Smooth muscle cell (in vitro differentiated cells): ENCODE results near the gene CYB5A. TPM values are rescaled to one million over a fixed set of nuclear protein-coding genes. Genes with fewer than 3 reads are reported as not detected.

Source experiments
- DNase-seq: peaks from one replicate; lab custom pipeline; 2025; ENCODE audit not compliant: unreplicated experiment; lab: John Stamatoyannopoulos, UW
- H2AFZ ChIP-seq: fragments of 200-600 bp; sonication (generic); 2 replicates; pipeline ENCODE4 v1.6.0; 2016; ENCODE audit warnings: antibody characterized with exemption, low read depth, mild to moderate bottlenecking
- H3F3A ChIP-seq: fragments of 200-600 bp; sonication (generic); 2 replicates; pipeline ENCODE4 v1.6.0; 2017; ENCODE audit warnings: antibody characterized with exemption, low read depth
- H3K27ac ChIP-seq: fragments of 200-600 bp; sonication (generic); 2 replicates; pipeline ENCODE4 v1.5.1; 2016; ENCODE audit warnings: low read depth, mild to moderate bottlenecking
- H3K27me3 ChIP-seq: fragments of 200-600 bp; sonication (generic); 2 replicates; pipeline ENCODE4 v1.6.1; 2016; ENCODE audit warnings: low read depth, mild to moderate bottlenecking
- H3K36me3 ChIP-seq: fragments of 200-600 bp; sonication (generic); 2 replicates; pipeline ENCODE4 v1.5.1; 2016; ENCODE audit warnings: low read depth
- H3K4me1 ChIP-seq: fragments of 200-600 bp; sonication (generic); 2 replicates; pipeline ENCODE4 v1.5.1; 2016; ENCODE audit warnings: low read depth
- H3K4me2 ChIP-seq: fragments of 200-600 bp; sonication (generic); 2 replicates; pipeline ENCODE4 v1.6.0; 2016; ENCODE audit warnings: mild to moderate bottlenecking
- H3K4me3 ChIP-seq: fragments of 200-600 bp; sonication (generic); 2 replicates; pipeline ENCODE4 v1.5.1; 2016; ENCODE audit warnings: mild to moderate bottlenecking
- H3K79me2 ChIP-seq: fragments of 200-600 bp; sonication (generic); 2 replicates; pipeline ENCODE4 v1.6.0; 2016; ENCODE audit warnings: low read depth, mild to moderate bottlenecking
- H3K9ac ChIP-seq: fragments of 200-600 bp; sonication (generic); 2 replicates; pipeline ENCODE4 v1.6.0; 2016; ENCODE audit warnings: low read depth
- H3K9me3 ChIP-seq: fragments of 200-600 bp; sonication (generic); replicated peaks from 2 replicates; pipeline ENCODE4 v1.5.1; 2016; ENCODE audit warnings: low read depth
- H4K20me1 ChIP-seq: fragments of 200-600 bp; sonication (generic); 2 replicates; pipeline ENCODE4 v1.6.0; 2016; ENCODE audit warnings: low read depth
- WGBS: methylation state at CpG from one replicate; pipeline ENCODE4 v1.1.7; 2016; ENCODE audit warnings: low lambda C conversion rate; 5-methylcytosine and 5-hydroxymethylcytosine counted together
- polyA plus RNA-seq: library from polyadenylated mRNA; unstranded; fragments of >200 nt; fragmentation: Nextera tagmentation; extraction: Ambion mirVana; gene quantifications from 2 replicates; pipeline ENCODE4 v1.2.1, GENCODE V29; 2016
- total RNA-seq: library from RNA; depleted of rRNA; stranded (reverse); fragments of >200 nt; gene quantifications from 2 replicates; pipeline ENCODE4 v1.2.3, GENCODE V29; 2014
- TF ChIP-seq, protein P1 (sequence below): fragments of 200-600 bp; sonication (generic); IDR thresholded peaks from 2 replicates; pipeline ENCODE4 v1.5.1; 2017; ENCODE audit warnings: borderline replicate concordance, mild to moderate bottlenecking, antibody characterized with exemption; ENCODE audit not compliant: insufficient read depth, poor library complexity, severe bottlenecking

CYB5A gene
- total and polyA plus RNA-seq, 2 experiments from 2014 or later: 52.8 to 83.2 TPM

DNA sequence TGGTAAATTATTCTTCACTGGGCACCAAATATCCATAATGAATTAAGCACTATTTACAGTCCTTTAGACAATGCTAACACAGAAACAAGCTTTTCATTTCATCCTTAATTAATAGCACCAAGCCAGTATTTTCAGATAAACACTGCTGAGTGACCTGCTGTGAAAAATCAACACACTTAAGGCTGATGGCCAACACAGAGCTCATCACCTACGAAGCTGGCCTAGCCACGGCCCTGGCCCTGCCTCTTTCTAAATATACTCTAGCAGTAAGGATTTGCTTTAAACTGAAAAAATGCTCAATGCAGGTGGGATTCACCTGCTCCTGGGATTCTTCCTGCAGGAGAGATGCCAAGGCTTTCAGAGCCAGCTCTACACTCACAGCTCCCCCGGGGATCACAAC is 18.4 kb downstream of the CYB5A start:
- H3K9me3 ChIP-seq: no peaks in the 10 kb centered on the region
- H3F3A ChIP-seq: no peaks in the 10 kb centered on the region
- no peak overlapping the region for H3K4me2 ChIP-seq
- no peak overlapping the region for H3K27ac ChIP-seq
- H3K36me3 ChIP-seq: no peaks in the 10 kb centered on the region
- no peak overlapping the region for H2AFZ ChIP-seq
- no peaks in the 10 kb centered on the region for H3K27me3 ChIP-seq
- WGBS: 95% methylated on average over 3 of the region's 3 CpGs
- peaks cover 57% of the 10 kb centered on the region for H3K79me2 ChIP-seq
- TF ChIP-seq, protein P1, sequence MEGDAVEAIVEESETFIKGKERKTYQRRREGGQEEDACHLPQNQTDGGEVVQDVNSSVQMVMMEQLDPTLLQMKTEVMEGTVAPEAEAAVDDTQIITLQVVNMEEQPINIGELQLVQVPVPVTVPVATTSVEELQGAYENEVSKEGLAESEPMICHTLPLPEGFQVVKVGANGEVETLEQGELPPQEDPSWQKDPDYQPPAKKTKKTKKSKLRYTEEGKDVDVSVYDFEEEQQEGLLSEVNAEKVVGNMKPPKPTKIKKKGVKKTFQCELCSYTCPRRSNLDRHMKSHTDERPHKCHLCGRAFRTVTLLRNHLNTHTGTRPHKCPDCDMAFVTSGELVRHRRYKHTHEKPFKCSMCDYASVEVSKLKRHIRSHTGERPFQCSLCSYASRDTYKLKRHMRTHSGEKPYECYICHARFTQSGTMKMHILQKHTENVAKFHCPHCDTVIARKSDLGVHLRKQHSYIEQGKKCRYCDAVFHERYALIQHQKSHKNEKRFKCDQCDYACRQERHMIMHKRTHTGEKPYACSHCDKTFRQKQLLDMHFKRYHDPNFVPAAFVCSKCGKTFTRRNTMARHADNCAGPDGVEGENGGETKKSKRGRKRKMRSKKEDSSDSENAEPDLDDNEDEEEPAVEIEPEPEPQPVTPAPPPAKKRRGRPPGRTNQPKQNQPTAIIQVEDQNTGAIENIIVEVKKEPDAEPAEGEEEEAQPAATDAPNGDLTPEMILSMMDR: no peak
- H3K4me3 ChIP-seq: no peak overlapping the region
- H3K4me1 ChIP-seq: no peaks in the 10 kb centered on the region
- no peak overlapping the region for H3K9ac ChIP-seq
- no peak for DNase-seq
- H4K20me1 ChIP-seq: no peaks in the 10 kb centered on the region

DNA sequence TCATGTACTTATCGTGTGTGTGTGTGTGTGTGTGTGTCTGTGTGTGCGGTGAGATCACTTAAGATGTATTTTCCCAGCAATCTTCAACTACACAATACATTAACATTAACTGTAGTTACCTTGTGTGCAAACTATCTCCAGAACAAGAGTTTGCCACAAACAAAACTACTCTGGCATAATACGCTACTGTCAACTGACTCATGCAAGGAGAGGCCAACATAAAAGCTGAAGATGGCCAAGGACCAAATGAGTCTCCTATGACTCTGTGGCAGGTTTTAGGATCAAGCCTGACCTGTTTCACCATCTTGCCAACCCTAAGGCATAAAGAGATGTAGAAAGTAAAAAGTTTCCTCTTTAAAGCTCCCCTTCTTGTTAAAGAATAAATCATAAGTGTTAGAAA is 20.1 kb downstream of the CYB5A start:
- Histone ChIP-seq H2AFZ (no peak overlapping the region), H3K4me3 (no peak overlapping the region), H3K36me3 (no peaks in the 10 kb centered on the region), H4K20me1 (no peaks in the 10 kb centered on the region), H3K9ac (no peak overlapping the region), H3K4me1 (no peaks in the 10 kb centered on the region), H3K9me3 (no peaks in the 10 kb centered on the region), H3K79me2 (peaks cover 54% of the 10 kb centered on the region), H3K4me2 (no peak overlapping the region), H3K27ac (no peak overlapping the region), H3K27me3 (no peaks in the 10 kb centered on the region), H3F3A (no peaks in the 10 kb centered on the region)
- 88% methylated on average over 3 of the region's 3 CpGs for WGBS
- TF ChIP-seq, protein P1: no peak
- no peak for DNase-seq

DNA sequence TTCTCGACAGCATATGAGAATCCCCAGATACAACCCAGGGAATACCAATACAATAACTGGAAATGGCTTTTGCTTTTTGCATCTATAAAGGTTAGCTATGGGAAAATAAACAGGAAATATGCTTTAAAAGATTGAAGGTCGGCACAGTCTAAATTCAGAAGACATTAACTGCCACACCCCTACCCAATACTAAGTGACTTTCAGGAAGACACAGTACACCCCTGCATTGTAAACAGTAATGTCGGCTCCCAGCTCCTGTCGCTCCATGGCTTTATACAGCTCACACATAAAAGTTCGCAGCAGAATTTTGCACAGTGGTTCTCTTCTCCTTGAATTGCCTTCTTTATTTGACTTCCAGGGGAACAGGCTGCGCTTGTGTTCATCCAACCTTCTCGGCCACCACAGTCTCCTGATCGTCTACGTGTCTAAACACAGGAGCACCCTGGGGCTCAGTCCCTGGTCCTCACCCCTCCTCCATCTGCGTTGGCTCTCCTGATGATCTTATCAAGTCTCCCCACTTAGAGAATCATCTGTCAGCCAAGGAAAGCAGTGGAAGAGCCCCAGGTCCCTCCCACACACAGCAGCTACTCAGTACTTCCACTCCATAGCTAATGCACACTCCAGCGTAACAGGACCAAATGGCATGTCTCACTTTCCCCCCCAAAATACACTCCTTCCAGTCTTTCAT is 22.7 kb downstream of the CYB5A start:
- no peaks in the 10 kb centered on the region for H4K20me1 ChIP-seq
- TF ChIP-seq, protein P1: no peak
- H3K36me3 ChIP-seq: no peaks in the 10 kb centered on the region
- H3K79me2 ChIP-seq: peaks cover 37% of the 10 kb centered on the region
- 70% methylated on average over 11 of the region's 11 CpGs for WGBS
- no peaks in the 10 kb centered on the region for H3K4me1 ChIP-seq
- no peak overlapping the region for H3K27ac ChIP-seq
- no peaks in the 10 kb centered on the region for H3K9me3 ChIP-seq
- DNase-seq: no peak
- H3K9ac ChIP-seq: no peak overlapping the region
- no peak overlapping the region for H2AFZ ChIP-seq
- H3K27me3 ChIP-seq: no peaks in the 10 kb centered on the region
- no peak overlapping the region for H3K4me3 ChIP-seq
- H3K4me2 ChIP-seq: no peak overlapping the region
- no peaks in the 10 kb centered on the region for H3F3A ChIP-seq

DNA sequence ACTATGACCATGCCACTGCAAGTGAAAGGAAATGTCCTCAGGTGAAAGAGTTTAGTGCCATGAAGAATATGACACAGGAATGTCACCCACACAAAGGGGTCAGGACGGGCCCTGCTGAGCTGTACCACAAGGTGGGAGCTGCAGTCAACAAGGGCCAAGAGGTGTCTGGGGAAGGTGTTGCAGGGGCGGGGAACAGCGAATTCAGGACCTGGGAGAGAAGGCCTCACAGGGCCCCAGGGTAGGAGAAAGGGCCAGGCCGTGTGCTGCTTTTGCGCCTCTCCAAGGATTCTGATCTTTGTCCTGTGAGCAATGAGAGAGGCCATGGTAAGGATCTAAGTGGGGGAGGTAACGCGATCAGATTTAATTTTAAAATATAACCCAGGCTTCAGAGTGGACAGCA is 23.6 kb downstream of the CYB5A start:
- WGBS: 98% methylated on average over 7 of the region's 7 CpGs
- TF ChIP-seq, protein P1: no peak
- no peak for DNase-seq
- Histone ChIP-seq H3K36me3 (no peaks in the 10 kb centered on the region), H3K9me3 (no peaks in the 10 kb centered on the region), H3K9ac (no peak overlapping the region), H3K27ac (no peak overlapping the region), H3F3A (no peaks in the 10 kb centered on the region), H3K4me2 (no peak overlapping the region), H3K4me1 (no peaks in the 10 kb centered on the region), H3K79me2 (peaks cover 29% of the 10 kb centered on the region), H4K20me1 (no peaks in the 10 kb centered on the region), H3K4me3 (no peak overlapping the region), H2AFZ (no peak overlapping the region), H3K27me3 (no peaks in the 10 kb centered on the region)
